Measurements from ENCODE around the gene CCDC171. TPM values are rescaled to one million over a fixed set of nuclear protein-coding genes. Genes with fewer than 3 reads are reported as not detected.

CCDC171 gene
- total RNA-seq, 1 donor from 2014 or later, result 0.92 TPM

DNA sequence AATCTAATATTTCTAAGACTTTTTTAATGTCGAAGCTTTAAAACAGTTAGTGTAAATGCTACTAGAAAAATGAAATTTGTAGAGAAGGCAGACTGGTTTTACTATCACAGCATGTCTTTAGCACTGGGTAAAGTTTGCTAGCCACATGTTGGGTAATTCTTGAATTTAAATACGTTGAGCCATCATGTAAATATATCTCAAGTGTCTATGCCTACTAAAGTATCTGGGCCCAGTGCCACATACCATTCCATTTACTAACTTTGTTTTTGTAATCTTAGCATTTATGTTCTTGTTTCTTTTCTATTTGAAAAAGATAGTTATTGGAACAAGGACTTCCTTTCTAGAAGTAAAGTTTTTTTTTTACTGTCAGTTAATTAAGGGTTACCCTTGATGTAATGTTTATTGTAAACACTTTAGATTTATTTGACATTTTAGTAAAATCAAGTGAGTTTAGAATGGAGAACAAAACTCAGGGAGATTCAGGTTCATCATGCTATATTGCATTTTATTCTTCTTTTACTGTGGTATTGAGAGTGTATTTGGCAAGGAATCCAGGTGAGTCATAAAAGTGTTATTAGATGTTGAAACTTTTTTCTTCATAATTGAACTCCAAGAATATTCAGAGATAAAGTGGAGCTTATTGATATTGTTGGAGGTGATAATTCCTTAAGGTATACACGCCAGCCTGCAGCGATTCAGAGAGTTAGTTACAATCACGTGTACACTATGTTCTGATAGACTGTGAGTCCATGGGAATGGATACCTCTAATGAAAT, 182.4 kb downstream of the CCDC171 start:
- peak; percentile 44 for DNase-seq (ENCODE audit: low read depth)
- no peak overlapping the region for H3K4me3 ChIP-seq (ENCODE audit: low read depth, low read length)

DNA sequence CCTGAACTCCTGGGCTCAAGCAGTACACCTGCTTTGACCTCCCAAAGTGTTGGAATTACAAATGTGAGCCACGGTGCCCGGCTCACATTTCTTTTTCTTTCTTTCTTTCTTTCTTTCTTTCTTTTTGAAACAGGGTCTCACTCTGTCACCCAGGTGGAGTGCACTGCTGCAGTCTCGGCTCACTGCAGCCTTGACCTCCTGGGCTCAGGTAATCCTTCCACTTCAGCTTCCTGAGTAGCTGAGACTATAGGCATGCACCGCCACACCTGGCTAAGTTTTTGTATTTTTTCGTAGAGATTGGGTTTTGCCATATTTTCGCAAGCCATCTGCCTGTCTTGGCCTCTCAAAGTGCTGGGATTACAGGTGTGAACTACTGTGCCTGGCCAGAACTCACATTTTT, 183.7 kb downstream of the CCDC171 start:
- TF ChIP-seq, protein P1, sequence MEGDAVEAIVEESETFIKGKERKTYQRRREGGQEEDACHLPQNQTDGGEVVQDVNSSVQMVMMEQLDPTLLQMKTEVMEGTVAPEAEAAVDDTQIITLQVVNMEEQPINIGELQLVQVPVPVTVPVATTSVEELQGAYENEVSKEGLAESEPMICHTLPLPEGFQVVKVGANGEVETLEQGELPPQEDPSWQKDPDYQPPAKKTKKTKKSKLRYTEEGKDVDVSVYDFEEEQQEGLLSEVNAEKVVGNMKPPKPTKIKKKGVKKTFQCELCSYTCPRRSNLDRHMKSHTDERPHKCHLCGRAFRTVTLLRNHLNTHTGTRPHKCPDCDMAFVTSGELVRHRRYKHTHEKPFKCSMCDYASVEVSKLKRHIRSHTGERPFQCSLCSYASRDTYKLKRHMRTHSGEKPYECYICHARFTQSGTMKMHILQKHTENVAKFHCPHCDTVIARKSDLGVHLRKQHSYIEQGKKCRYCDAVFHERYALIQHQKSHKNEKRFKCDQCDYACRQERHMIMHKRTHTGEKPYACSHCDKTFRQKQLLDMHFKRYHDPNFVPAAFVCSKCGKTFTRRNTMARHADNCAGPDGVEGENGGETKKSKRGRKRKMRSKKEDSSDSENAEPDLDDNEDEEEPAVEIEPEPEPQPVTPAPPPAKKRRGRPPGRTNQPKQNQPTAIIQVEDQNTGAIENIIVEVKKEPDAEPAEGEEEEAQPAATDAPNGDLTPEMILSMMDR (conservative IDR thresholded peaks at IDR 0.05; ENCODE audit: low read depth, low read length), result no peak
- no peak for DNase-seq (ENCODE audit: low read depth)
- H3K4me3 ChIP-seq (ENCODE audit: low read depth, low read length), result no peak overlapping the region

More for the DNA sequence above, 182.4 kb downstream of the CCDC171 start:
- TF ChIP-seq, protein P1 (conservative IDR thresholded peaks at IDR 0.05; ENCODE audit: low read depth, low read length), result no peak

DNA sequence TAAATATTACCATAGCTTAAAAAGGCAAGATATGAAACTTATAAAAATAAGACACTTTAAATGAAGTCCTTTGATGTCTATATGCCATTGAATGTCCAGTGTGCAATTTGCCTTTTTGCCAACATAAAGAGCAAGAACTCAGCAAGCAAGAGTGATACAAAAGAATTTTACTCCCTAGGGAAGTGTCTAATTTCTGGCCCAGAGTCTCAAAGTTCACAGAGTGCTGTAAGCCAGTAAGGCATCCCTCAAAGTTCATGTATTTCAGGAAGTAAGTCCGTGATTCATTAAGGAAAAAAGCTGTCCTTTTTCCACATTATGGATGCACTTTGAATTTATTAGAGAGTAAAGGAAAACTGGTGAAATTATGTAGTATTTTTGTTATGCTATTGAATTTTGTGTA, 185.2 kb downstream of the CCDC171 start:
- H3K4me3 ChIP-seq (ENCODE audit: low read depth, low read length), result no peak overlapping the region
- TF ChIP-seq, protein P1 (conservative IDR thresholded peaks at IDR 0.05; ENCODE audit: low read depth, low read length), result no peak
- no peak for DNase-seq (ENCODE audit: low read depth)

DNA sequence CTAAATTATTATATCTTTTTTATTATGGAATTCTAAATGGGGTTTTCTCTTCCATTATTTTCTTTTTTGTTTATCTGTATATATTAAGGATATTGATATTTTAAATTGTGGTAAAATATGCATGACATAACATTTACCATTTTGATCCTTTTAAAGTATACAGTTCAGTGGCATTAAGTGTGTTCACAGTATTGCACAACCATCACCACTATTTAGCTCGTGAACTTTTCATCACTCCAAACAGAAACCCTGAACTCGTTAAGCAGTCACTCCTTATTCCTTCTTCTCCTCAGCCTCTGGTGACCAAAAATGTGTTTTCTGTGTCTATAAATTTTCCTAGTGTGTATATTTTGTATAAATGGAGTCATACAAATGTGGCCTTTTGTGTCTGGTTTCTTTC, 188.2 kb downstream of the CCDC171 start:
- no peak for DNase-seq (ENCODE audit: low read depth)
- TF ChIP-seq, protein P1 (conservative IDR thresholded peaks at IDR 0.05; ENCODE audit: low read depth, low read length), result no peak
- no peak overlapping the region for H3K4me3 ChIP-seq (ENCODE audit: low read depth, low read length)

DNA sequence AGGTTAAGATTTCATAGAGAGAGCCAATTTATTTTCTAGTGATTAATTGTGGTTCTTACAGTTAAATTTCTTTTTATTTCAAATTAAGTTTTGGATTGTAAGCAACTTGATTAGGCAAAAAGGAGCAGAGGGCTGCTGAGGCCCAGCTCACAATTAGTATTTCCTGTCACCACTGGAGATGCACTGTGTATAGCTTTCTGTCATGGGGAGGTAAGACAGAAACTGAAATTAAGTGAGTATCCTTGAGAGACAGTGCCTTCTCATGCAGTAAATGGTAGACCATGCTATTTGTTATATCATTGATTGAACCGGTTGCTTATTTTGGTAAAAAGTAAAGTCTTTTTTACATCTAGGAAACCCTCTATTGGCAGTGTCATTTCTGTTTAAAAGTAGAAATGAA, 190.7 kb downstream of the CCDC171 start:
- TF ChIP-seq, protein P1 (conservative IDR thresholded peaks at IDR 0.05; ENCODE audit: low read depth, low read length), result no peak
- H3K4me3 ChIP-seq (ENCODE audit: low read depth, low read length), result no peak overlapping the region
- no peak for DNase-seq (ENCODE audit: low read depth)

DNA sequence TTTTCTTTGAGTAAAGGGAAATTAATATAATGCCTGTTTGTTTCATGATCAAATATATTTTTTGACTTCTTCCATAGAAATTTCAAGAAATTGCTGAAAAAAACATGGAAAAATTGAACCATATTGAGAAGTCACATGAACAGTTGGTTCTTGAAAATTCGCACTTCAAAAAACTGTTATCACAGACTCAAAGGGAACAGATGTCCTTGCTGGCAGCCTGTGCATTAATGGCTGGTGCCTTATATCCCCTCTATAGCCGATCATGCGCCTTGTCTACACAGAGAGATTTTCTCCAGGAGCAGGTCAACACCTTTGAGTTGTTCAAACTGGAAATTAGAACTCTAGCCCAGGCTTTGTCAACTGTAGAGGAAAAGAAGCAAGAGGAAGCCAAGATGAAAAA, 191.4 kb downstream of the CCDC171 start:
- H3K4me3 ChIP-seq (ENCODE audit: low read depth, low read length), result no peak overlapping the region
- TF ChIP-seq, protein P1 (conservative IDR thresholded peaks at IDR 0.05; ENCODE audit: low read depth, low read length), result no peak
- no peak for DNase-seq (ENCODE audit: low read depth)

DNA sequence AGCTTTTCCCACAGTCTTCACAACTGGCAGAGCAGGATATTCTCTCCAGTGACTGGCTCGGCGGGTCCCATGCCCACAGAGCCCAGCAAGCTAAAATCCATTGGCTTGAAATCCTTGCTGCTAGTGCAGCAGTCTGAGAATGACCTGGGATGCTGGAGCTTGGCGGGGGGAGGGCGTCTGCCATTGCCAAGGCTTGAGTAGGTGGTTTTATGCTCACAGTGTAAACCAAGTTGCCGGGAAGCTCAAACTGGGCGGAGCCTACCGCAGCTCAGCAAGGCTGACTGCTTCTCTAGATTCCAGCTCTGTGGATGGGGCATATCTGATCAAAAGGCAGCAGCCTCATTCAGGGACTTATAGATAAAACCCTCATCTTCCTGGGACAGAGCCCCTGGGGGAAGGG, 194.1 kb downstream of the CCDC171 start:
- TF ChIP-seq, protein P1 (conservative IDR thresholded peaks at IDR 0.05; ENCODE audit: low read depth, low read length), result no peak
- no peak for DNase-seq (ENCODE audit: low read depth)
- H3K4me3 ChIP-seq (ENCODE audit: low read depth, low read length), result no peak overlapping the region

Measured in epithelial cell of proximal tubule (primary cell).